Fibroblast of lung (primary cell): ENCODE data around the gene JARID2.

ENCODE experiments used
- EZH2 ChIP-seq: IDR thresholded peaks from 2 replicates; pipeline ENCODE4 v1.5.1; 2012; ENCODE audit warnings: low read length, control low read depth, mild to moderate bottlenecking; ENCODE audit errors: missing control alignments
- TF ChIP-seq, protein P1 (sequence below), 2 donors: IDR thresholded peaks in 1 of 2; conservative IDR thresholded peaks in 1 of 2; 1 replicate in 1 of 2; 2 replicates in 1 of 2; pipeline ENCODE4 v1.5.1; 2011 to 2012; ENCODE audit warnings: low read length in 2 of 2, control low read depth in 1 of 2, inconsistent platforms in 1 of 2, low read depth in 1 of 2, mild to moderate bottlenecking in 1 of 2

DNA sequence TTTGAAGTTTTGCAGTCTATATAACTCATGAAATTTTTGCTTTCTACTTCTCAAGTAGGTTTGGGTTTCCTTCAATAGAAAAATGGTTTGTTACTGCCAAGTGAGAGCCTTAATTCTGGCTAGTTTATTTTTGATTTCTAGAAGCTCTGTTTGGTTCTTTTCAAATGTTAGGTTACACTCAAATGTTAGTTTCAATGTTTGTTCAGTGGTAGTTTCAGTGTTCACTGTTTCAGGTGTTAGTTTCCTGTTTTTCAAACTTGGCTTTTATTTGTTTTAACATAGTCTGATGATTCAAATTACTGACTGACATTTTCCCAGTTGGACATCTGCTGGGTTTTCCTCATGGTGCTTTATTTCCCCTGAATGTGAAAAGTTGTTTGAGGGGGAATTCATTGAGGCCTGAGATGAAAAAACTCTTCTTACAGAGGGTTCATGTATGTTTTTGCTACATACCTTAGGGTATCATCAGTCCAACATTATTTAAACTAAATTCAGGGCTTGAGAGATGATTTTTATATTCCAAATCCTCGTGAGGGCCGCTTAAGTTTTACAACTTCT, 189.0 kb downstream of the JARID2 start:
- TF ChIP-seq EZH2 = no peak
- TF ChIP-seq, protein P1, sequence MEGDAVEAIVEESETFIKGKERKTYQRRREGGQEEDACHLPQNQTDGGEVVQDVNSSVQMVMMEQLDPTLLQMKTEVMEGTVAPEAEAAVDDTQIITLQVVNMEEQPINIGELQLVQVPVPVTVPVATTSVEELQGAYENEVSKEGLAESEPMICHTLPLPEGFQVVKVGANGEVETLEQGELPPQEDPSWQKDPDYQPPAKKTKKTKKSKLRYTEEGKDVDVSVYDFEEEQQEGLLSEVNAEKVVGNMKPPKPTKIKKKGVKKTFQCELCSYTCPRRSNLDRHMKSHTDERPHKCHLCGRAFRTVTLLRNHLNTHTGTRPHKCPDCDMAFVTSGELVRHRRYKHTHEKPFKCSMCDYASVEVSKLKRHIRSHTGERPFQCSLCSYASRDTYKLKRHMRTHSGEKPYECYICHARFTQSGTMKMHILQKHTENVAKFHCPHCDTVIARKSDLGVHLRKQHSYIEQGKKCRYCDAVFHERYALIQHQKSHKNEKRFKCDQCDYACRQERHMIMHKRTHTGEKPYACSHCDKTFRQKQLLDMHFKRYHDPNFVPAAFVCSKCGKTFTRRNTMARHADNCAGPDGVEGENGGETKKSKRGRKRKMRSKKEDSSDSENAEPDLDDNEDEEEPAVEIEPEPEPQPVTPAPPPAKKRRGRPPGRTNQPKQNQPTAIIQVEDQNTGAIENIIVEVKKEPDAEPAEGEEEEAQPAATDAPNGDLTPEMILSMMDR (conservative IDR thresholded peaks at IDR 0.05 in 1 of 2, IDR thresholded peaks at IDR 0.05 in 1 of 2; ENCODE audit: low read depth in 1 of 2, low read length in 2 of 2) = no peak
